Measurements from ENCODE around the gene TMEM203.

DNA sequence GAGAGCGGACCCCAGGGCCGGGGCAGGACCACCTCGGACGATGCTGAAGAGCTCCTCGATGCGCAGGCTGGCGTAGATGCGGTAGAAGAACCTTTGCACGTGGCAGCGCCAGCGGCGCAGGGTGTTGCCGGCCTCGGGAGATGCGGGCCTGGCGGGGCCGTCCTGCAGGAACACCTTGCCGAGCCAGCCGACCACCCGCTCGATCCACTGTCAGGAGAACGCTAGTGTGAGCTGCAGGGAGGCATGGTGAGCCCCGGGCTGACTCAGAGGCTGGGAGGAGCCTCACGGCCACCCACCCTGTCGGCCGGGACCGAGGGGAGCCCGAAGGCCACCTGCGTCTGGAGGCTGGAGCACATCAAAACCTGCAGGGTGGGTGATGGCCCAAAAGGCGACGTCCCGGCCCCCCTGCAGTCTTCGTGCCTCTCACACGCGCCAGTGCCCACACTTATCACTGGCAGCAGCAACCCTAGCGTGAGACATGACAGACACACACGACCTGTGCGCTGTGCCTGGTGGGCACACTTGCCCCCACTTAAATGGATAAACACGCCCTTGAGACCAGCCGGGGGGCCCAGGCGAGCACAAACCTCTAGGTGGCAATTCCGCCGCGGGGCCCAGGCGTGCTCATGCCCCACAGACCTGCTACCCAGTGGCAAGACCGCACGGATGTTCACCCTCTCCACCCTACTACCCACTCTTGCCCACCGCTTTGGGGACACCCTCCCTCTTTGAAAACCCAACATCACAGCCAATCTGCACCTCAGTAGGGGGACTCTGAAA, 20.4 kb downstream of the TMEM203 start:
- TF ChIP-seq, protein P1, sequence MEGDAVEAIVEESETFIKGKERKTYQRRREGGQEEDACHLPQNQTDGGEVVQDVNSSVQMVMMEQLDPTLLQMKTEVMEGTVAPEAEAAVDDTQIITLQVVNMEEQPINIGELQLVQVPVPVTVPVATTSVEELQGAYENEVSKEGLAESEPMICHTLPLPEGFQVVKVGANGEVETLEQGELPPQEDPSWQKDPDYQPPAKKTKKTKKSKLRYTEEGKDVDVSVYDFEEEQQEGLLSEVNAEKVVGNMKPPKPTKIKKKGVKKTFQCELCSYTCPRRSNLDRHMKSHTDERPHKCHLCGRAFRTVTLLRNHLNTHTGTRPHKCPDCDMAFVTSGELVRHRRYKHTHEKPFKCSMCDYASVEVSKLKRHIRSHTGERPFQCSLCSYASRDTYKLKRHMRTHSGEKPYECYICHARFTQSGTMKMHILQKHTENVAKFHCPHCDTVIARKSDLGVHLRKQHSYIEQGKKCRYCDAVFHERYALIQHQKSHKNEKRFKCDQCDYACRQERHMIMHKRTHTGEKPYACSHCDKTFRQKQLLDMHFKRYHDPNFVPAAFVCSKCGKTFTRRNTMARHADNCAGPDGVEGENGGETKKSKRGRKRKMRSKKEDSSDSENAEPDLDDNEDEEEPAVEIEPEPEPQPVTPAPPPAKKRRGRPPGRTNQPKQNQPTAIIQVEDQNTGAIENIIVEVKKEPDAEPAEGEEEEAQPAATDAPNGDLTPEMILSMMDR (IDR thresholded peaks at IDR 0.05), result no peak
- TF ChIP-seq POLR2A (IDR thresholded peaks at IDR 0.05), result no peak
